Uterus (tissue), 2 donors: ENCODE measurements around the gene SMAP1.

ENCODE experiments used
- CTCF ChIP-seq, 4 experiments: fragments of 200-600 bp in 2 of 4; fragments of 450-650 bp in 2 of 4; sonication (generic) in 2 of 4; IDR thresholded peaks; one replicate each; pipeline ENCODE4 v1.5.1; 2016 to 2019; ENCODE audit warnings: antibody characterized with exemption in 4 of 4, mild to moderate bottlenecking in 2 of 4, moderate library complexity in 1 of 4
- POLR2A ChIP-seq, 2 donors: fragments of 450-650 bp; IDR thresholded peaks; one replicate each; pipeline ENCODE4 v1.6.1; 2016; ENCODE audit warnings: antibody characterized with exemption in 2 of 2, mild to moderate bottlenecking in 1 of 2, moderate library complexity in 1 of 2

GRCh38 chr6:70860045-70860444, 192.4 kb downstream of the SMAP1 start:
- TF ChIP-seq CTCF (IDR thresholded peaks at IDR 0.05), result no peak
- no peak for TF ChIP-seq POLR2A (IDR thresholded peaks at IDR 0.05)
